OCI-LY1 (cell line): ENCODE measurements around the gene SAE1.

Experiments
- H2AFZ ChIP-seq: fragments of 200-600 bp; sonication (generic), shearing (Covaris generic); 2 replicates; pipeline ENCODE4 v1.6.0; 2014; ENCODE audit warnings: antibody characterized with exemption, mild to moderate bottlenecking, low read length
- H3F3A ChIP-seq: fragments of 200-600 bp; sonication (generic), shearing (Covaris generic); 2 replicates; pipeline ENCODE4 v1.6.0; 2014; ENCODE audit warnings: mild to moderate bottlenecking, antibody characterized with exemption, low read length, moderate library complexity; ENCODE audit not compliant: insufficient read depth
- H3K27ac ChIP-seq: fragments of 200-600 bp; sonication (generic); 2 replicates; pipeline ENCODE4 v1.5.1; 2014; ENCODE audit warnings: low read length, mixed run types, mild to moderate bottlenecking, low read depth; ENCODE audit not compliant: poor library complexity, severe bottlenecking
- H3K27me3 ChIP-seq: fragments of 200-600 bp; sonication (generic); 2 replicates; pipeline ENCODE4 v1.6.0; 2014; ENCODE audit warnings: antibody characterized with exemption, mild to moderate bottlenecking, low read length, moderate library complexity; ENCODE audit not compliant: insufficient read depth
- H3K36me3 ChIP-seq: fragments of 200-600 bp; sonication (generic); 2 replicates; pipeline ENCODE4 v1.6.1; 2014; ENCODE audit warnings: mild to moderate bottlenecking, antibody characterized with exemption, low read length, moderate library complexity, mixed read lengths; ENCODE audit not compliant: insufficient read depth
- H3K4me1 ChIP-seq: fragments of 200-600 bp; sonication (generic); 2 replicates; pipeline ENCODE4 v1.5.1; 2014; ENCODE audit warnings: mild to moderate bottlenecking, low read length, moderate library complexity; ENCODE audit not compliant: insufficient read depth, severe bottlenecking
- H3K4me2 ChIP-seq: fragments of 200-600 bp; sonication (generic), shearing (Covaris generic); 2 replicates; pipeline ENCODE4 v1.6.1; 2014; ENCODE audit warnings: low read length
- H3K4me3 ChIP-seq: fragments of 200-600 bp; sonication (generic); 2 replicates; pipeline ENCODE4 v1.5.1; 2014; ENCODE audit warnings: low read length, low read depth, mild to moderate bottlenecking, mixed read lengths; ENCODE audit not compliant: poor library complexity, severe bottlenecking
- H3K79me2 ChIP-seq: fragments of 200-600 bp; shearing (Covaris generic); 2 replicates; pipeline ENCODE4 v1.6.1; 2016; ENCODE audit warnings: mixed run types, low read length, mixed read lengths; ENCODE audit not compliant: insufficient read depth
- H3K9ac ChIP-seq: fragments of 200-600 bp; sonication (generic), shearing (Covaris generic); 2 replicates; pipeline ENCODE4 v1.6.1; 2014; ENCODE audit warnings: mild to moderate bottlenecking, low read length, mixed read lengths
- H3K9me2 ChIP-seq: fragments of 200-600 bp; sonication (generic), shearing (Covaris generic); 2 replicates; pipeline ENCODE4 v1.6.1; 2014; ENCODE audit warnings: low read depth, mild to moderate bottlenecking, low read length, mixed read lengths
- H3K9me3 ChIP-seq: fragments of 200-600 bp; shearing (Covaris generic); 2 replicates; pipeline ENCODE4 v1.6.1; 2014; ENCODE audit warnings: low read length, mixed read lengths
- H4K20me1 ChIP-seq: fragments of 200-600 bp; sonication (generic), shearing (Covaris generic); 2 replicates; pipeline ENCODE4 v1.6.0; 2016; ENCODE audit warnings: mild to moderate bottlenecking, low read length; ENCODE audit not compliant: insufficient read depth
- EZH2 ChIP-seq: fragments of 200-600 bp; sonication (generic), shearing (Covaris generic); IDR thresholded peaks from 2 replicates; pipeline ENCODE4 v1.8.0; 2017; ENCODE audit warnings: borderline replicate concordance, mixed run types, mild to moderate bottlenecking, antibody characterized with exemption, low read length, moderate library complexity, mixed read lengths
- TF ChIP-seq, protein P1 (sequence below): fragments of 200-600 bp; sonication (generic), shearing (Covaris generic); IDR thresholded peaks from 2 replicates; pipeline ENCODE4 v1.5.1; 2017; ENCODE audit warnings: mild to moderate bottlenecking, antibody characterized with exemption, low read length, moderate library complexity, mixed read lengths

Gene SAE1

GRCh38 chr19:47142779-47143178 is 12.1 kb downstream of the SAE1 start:
- Histone ChIP-seq H3K4me1 (no peaks in the 10 kb centered on the region), H3K9me2 (no peaks in the 10 kb centered on the region), H3K4me3 (no peak overlapping the region), H3K27me3 (no peaks in the 10 kb centered on the region), H3K36me3 (peaks cover 66% of the 10 kb centered on the region), H3F3A (no peaks in the 10 kb centered on the region), H2AFZ (no peak overlapping the region), H3K27ac (no peak overlapping the region), H3K9ac (no peak overlapping the region), H3K79me2 (peaks cover 57% of the 10 kb centered on the region), H3K4me2 (no peak overlapping the region), H4K20me1 (no peaks in the 10 kb centered on the region), H3K9me3 (no peaks in the 10 kb centered on the region)
- TF ChIP-seq EZH2: no peak
- TF ChIP-seq, protein P1, sequence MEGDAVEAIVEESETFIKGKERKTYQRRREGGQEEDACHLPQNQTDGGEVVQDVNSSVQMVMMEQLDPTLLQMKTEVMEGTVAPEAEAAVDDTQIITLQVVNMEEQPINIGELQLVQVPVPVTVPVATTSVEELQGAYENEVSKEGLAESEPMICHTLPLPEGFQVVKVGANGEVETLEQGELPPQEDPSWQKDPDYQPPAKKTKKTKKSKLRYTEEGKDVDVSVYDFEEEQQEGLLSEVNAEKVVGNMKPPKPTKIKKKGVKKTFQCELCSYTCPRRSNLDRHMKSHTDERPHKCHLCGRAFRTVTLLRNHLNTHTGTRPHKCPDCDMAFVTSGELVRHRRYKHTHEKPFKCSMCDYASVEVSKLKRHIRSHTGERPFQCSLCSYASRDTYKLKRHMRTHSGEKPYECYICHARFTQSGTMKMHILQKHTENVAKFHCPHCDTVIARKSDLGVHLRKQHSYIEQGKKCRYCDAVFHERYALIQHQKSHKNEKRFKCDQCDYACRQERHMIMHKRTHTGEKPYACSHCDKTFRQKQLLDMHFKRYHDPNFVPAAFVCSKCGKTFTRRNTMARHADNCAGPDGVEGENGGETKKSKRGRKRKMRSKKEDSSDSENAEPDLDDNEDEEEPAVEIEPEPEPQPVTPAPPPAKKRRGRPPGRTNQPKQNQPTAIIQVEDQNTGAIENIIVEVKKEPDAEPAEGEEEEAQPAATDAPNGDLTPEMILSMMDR: no peak

DNA sequence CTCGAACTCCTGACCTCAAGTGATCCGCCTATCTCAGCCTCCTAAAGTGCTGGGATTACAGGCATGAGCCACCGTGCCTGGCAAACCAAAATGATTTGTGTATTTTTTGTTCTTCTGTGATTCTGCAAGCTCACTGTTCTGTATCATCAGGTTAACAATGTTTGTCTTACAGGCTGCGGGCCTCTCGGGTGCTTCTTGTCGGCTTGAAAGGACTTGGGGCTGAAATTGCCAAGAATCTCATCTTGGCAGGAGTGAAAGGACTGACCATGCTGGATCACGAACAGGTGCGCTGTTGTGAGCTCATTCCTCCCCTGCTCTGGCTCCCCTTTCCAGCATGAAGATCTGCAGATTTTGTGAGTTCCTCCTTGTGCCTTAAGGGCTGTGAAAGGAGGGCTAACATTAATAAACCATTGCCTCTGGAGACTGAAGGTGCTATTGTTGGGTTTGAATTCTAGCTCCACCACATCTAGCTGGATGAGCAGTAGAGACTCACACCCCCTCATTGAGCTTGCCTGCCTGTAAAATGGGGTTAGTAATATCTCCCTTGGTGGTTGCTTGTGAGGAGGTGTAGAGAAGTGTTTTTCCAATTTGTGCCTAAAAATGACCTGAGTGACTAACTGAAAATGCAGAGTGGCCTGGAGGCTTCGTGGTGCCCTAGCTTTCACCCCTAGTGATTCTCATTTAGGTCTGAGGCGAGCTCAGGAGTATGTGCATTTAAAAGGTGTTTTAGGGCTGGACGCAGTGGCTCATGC is 12.9 kb downstream of the SAE1 start:
- no peaks in the 10 kb centered on the region for H3K27me3 ChIP-seq
- H3K36me3 ChIP-seq: peaks cover 68% of the 10 kb centered on the region
- H3K4me1 ChIP-seq: no peaks in the 10 kb centered on the region
- H3K9ac ChIP-seq: no peak overlapping the region
- no peak overlapping the region for H3K4me3 ChIP-seq
- H2AFZ ChIP-seq: no peak overlapping the region
- no peaks in the 10 kb centered on the region for H4K20me1 ChIP-seq
- TF ChIP-seq EZH2: no peak
- TF ChIP-seq, protein P1: no peak
- no peak overlapping the region for H3K27ac ChIP-seq
- H3K9me2 ChIP-seq: no peaks in the 10 kb centered on the region
- peaks cover 50% of the 10 kb centered on the region for H3K79me2 ChIP-seq
- no peak overlapping the region for H3K4me2 ChIP-seq
- H3K9me3 ChIP-seq: no peaks in the 10 kb centered on the region
- no peaks in the 10 kb centered on the region for H3F3A ChIP-seq

DNA sequence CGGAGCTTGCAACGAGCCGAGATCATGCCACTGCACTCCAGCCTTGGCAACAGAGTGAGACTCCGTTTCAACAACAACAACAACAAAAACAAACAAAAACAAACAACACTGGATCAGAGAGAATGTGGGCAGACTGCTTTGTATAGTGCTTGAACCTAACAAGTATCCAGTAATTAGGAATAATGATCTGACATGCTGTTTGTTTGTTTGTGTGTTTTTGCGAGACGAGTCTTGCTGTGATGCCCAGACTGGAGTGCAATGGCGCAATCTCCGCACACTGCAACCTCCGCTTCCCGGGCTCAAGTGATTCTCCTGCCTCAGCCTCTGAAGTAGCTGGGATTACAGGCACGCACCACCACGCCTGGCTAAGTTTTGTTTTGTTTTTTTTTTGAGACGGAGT is 14.0 kb downstream of the SAE1 start:
- Histone ChIP-seq H3K27ac (no peak overlapping the region), H3K36me3 (peaks cover 76% of the 10 kb centered on the region), H3K4me3 (no peak overlapping the region), H3K4me1 (no peaks in the 10 kb centered on the region), H3F3A (no peaks in the 10 kb centered on the region), H4K20me1 (no peaks in the 10 kb centered on the region), H3K9me3 (no peaks in the 10 kb centered on the region), H3K4me2 (no peak overlapping the region), H3K27me3 (no peaks in the 10 kb centered on the region), H2AFZ (no peak overlapping the region), H3K9me2 (no peaks in the 10 kb centered on the region), H3K9ac (no peak overlapping the region), H3K79me2 (peaks cover 38% of the 10 kb centered on the region)
- TF ChIP-seq, protein P1: no peak
- TF ChIP-seq EZH2: no peak
